GM12891 (cell line): ENCODE results near the gene CADM3.

Source experiments
- POLR2A ChIP-seq: IDR thresholded peaks from 2 replicates; pipeline ENCODE4 v1.6.1; 2011; ENCODE audit warnings: low read depth, low read length, control low read depth
- POLR2AphosphoS5 ChIP-seq: IDR thresholded peaks from 2 replicates; pipeline ENCODE4 v1.6.1; 2011; ENCODE audit warnings: low read depth, low read length, control low read depth

GRCh38 chr1:159206110-159206509 lies 34.7 kb downstream of the CADM3 start:
- TF ChIP-seq POLR2AphosphoS5 (no peak), POLR2A (no peak)
